PC-3 (cell line): ENCODE data around the gene SPPL2B.

Source experiments
- CTCF ChIP-seq: fragments of 300-600 bp; sonication (generic); conservative IDR thresholded peaks from 2 replicates; pipeline ENCODE4 v1.5.1; 2017; ENCODE audit warnings: antibody characterized with exemption, low read depth, mild to moderate bottlenecking, low read length
- EZH2phosphoT487 ChIP-seq: fragments of 300-600 bp; sonication (generic); IDR thresholded peaks from 2 replicates; pipeline ENCODE4 v1.6.1; 2018; ENCODE audit warnings: mild to moderate bottlenecking, antibody characterized with exemption, low read length, borderline replicate concordance

- TF ChIP-seq CTCF (no peak), EZH2phosphoT487 (no peak)
These were observed 52.8 kb downstream of the SPPL2B start for GRCh38 chr19:2381148-2381820.
